ENCODE data around the gene KRT14. TPM values are rescaled to one million over a fixed set of nuclear protein-coding genes. Genes with fewer than 3 reads are reported as not detected.

The KRT14 gene
- total RNA-seq, 2 donors from 2014 or later: not detected

GRCh38 chr17:41567317-41567716 is 19.4 kb downstream of the KRT14 start:
- peak overlapping the region; percentile 71 to 80 for H3K27ac Mint-ChIP-seq
- no peak for DNase-seq (ENCODE audit: low spot score)

GRCh38 chr17:41565338-41565737 is 21.4 kb downstream of the KRT14 start:
- no peak for ATAC-seq
- DNase-seq (ENCODE audit: low spot score): no peak
- H3K27me3 Mint-ChIP-seq: peaks cover 13 to 14% of the 10 kb centered on the region in 2 donors
- peaks cover 6% of the 10 kb centered on the region for H3K9me3 Mint-ChIP-seq
- peaks cover 0 to 14% of the 10 kb centered on the region in 2 donors for H3K4me1 Mint-ChIP-seq (ENCODE audit: low read depth in 2 of 2)
- no peak overlapping the region for H3K4me3 Mint-ChIP-seq
- no peak overlapping the region for H3K27ac Mint-ChIP-seq
- H3K36me3 Mint-ChIP-seq: no peaks in the 10 kb centered on the region

More at GRCh38 chr17:41567317-41567716, 19.4 kb downstream of the KRT14 start:
- H3K4me3 Mint-ChIP-seq: no peak overlapping the region
- H3K9me3 Mint-ChIP-seq: peaks cover 6% of the 10 kb centered on the region
- H3K27me3 Mint-ChIP-seq: peaks cover 12 to 26% of the 10 kb centered on the region in 2 donors
- peak in 1 of 2 donors; percentile 25 for ATAC-seq
- H3K4me1 Mint-ChIP-seq (ENCODE audit: low read depth in 2 of 2): peaks cover 0 to 14% of the 10 kb centered on the region in 2 donors
- H3K36me3 Mint-ChIP-seq: no peaks in the 10 kb centered on the region

GRCh38 chr17:41563607-41564170 is 23.0 kb downstream of the KRT14 start:
- Mint-ChIP-seq H3K27ac (no peak overlapping the region), H3K4me1 (ENCODE audit: low read depth in 2 of 2) (peaks cover 0 to 14% of the 10 kb centered on the region in 2 donors), H3K4me3 (no peak overlapping the region)

GRCh38 chr17:41561554-41561953 is 25.1 kb downstream of the KRT14 start:
- Mint-ChIP-seq H3K4me1 (ENCODE audit: low read depth in 2 of 2) (peaks cover 0 to 3% of the 10 kb centered on the region in 2 donors), H3K36me3 (no peaks in the 10 kb centered on the region), H3K27me3 (peaks cover 23 to 27% of the 10 kb centered on the region in 2 donors), H3K9me3 (no peaks in the 10 kb centered on the region), H3K27ac (no peak overlapping the region), H3K4me3 (no peak overlapping the region)
- DNase-seq (ENCODE audit: low spot score) (no peak), ATAC-seq (no peak)

More at GRCh38 chr17:41563607-41564170, 23.0 kb downstream of the KRT14 start:
- DNase-seq (ENCODE audit: low spot score) (no peak), ATAC-seq (no peak)
- Mint-ChIP-seq H3K9me3 (peaks cover 6% of the 10 kb centered on the region), H3K36me3 (no peaks in the 10 kb centered on the region), H3K27me3 (peaks cover 13 to 14% of the 10 kb centered on the region in 2 donors)

- ATAC-seq: no peak
- Mint-ChIP-seq H3K4me3 (no peak overlapping the region), H3K4me1 (ENCODE audit: low read depth in 2 of 2) (no peaks in the 10 kb centered on the region), H3K27ac (no peak overlapping the region), H3K27me3 (peaks cover 23 to 27% of the 10 kb centered on the region in 2 donors), H3K9me3 (no peaks in the 10 kb centered on the region), H3K36me3 (no peaks in the 10 kb centered on the region)
- no peak for DNase-seq (ENCODE audit: low spot score)
Observed at GRCh38 chr17:41559548-41559947, 27.1 kb downstream of the KRT14 start.

- ATAC-seq (no peak), DNase-seq (ENCODE audit: low spot score) (no peak)
- no peaks in the 10 kb centered on the region for H3K9me3 Mint-ChIP-seq
- H3K27me3 Mint-ChIP-seq: peaks cover 24 to 29% of the 10 kb centered on the region in 2 donors
- no peak overlapping the region for H3K27ac Mint-ChIP-seq
- H3K4me1 Mint-ChIP-seq (ENCODE audit: low read depth in 2 of 2): peaks cover 0 to 3% of the 10 kb centered on the region in 2 donors
- no peaks in the 10 kb centered on the region for H3K36me3 Mint-ChIP-seq
- no peak overlapping the region for H3K4me3 Mint-ChIP-seq
Observed at GRCh38 chr17:41556931-41557330, 29.8 kb downstream of the KRT14 start.

GRCh38 chr17:41556306-41556705 is 30.4 kb downstream of the KRT14 start:
- DNase-seq (ENCODE audit: low spot score): no peak
- Mint-ChIP-seq H3K4me1 (ENCODE audit: low read depth in 2 of 2) (peaks cover 0 to 3% of the 10 kb centered on the region in 2 donors), H3K4me3 (no peak overlapping the region), H3K9me3 (no peaks in the 10 kb centered on the region), H3K27ac (no peak overlapping the region), H3K27me3 (peaks cover 24 to 27% of the 10 kb centered on the region in 2 donors), H3K36me3 (no peaks in the 10 kb centered on the region)
- ATAC-seq: no peak

- H3K9me3 Mint-ChIP-seq: no peaks in the 10 kb centered on the region
- H3K27me3 Mint-ChIP-seq: peaks cover 24% of the 10 kb centered on the region in 2 donors
- no peak for DNase-seq (ENCODE audit: low spot score)
- H3K4me1 Mint-ChIP-seq (ENCODE audit: low read depth in 2 of 2): peaks cover 0 to 3% of the 10 kb centered on the region in 2 donors
- no peak for ATAC-seq
- H3K36me3 Mint-ChIP-seq: no peaks in the 10 kb centered on the region
- no peak overlapping the region for H3K4me3 Mint-ChIP-seq
- no peak overlapping the region for H3K27ac Mint-ChIP-seq
Observed at GRCh38 chr17:41555105-41555887, 31.4 kb downstream of the KRT14 start.

- Mint-ChIP-seq H3K27me3 (peaks cover 24 to 27% of the 10 kb centered on the region in 2 donors), H3K9me3 (no peaks in the 10 kb centered on the region), H3K4me3 (no peak overlapping the region), H3K27ac (no peak overlapping the region), H3K36me3 (no peaks in the 10 kb centered on the region), H3K4me1 (ENCODE audit: low read depth in 2 of 2) (peaks cover 4 to 6% of the 10 kb centered on the region in 2 donors)
- DNase-seq (ENCODE audit: low spot score) (no peak), ATAC-seq (no peak)
Observed at GRCh38 chr17:41553987-41554680, 32.6 kb downstream of the KRT14 start.

- DNase-seq (ENCODE audit: low spot score) (no peak), ATAC-seq (no peak)
- Mint-ChIP-seq H3K9me3 (no peaks in the 10 kb centered on the region), H3K4me1 (ENCODE audit: low read depth in 2 of 2) (peaks cover 8 to 12% of the 10 kb centered on the region in 2 donors), H3K4me3 (no peak overlapping the region), H3K27me3 (peaks cover 15 to 22% of the 10 kb centered on the region in 2 donors), H3K27ac (no peak overlapping the region), H3K36me3 (no peaks in the 10 kb centered on the region)
Observed at GRCh38 chr17:41553176-41553575, 33.5 kb downstream of the KRT14 start.

- ATAC-seq: no peak
- H3K4me3 Mint-ChIP-seq: no peak overlapping the region
- H3K27me3 Mint-ChIP-seq: peaks cover 9 to 25% of the 10 kb centered on the region in 2 donors
- H3K27ac Mint-ChIP-seq: no peak overlapping the region
- no peaks in the 10 kb centered on the region for H3K9me3 Mint-ChIP-seq
- no peak for DNase-seq (ENCODE audit: low spot score)
- H3K4me1 Mint-ChIP-seq (ENCODE audit: low read depth in 2 of 2): peaks cover 8 to 17% of the 10 kb centered on the region in 2 donors
- H3K36me3 Mint-ChIP-seq: no peaks in the 10 kb centered on the region
Observed at GRCh38 chr17:41552455-41552854, 34.2 kb downstream of the KRT14 start.

- Mint-ChIP-seq H3K9me3 (no peaks in the 10 kb centered on the region), H3K4me3 (no peak overlapping the region), H3K4me1 (ENCODE audit: low read depth in 2 of 2) (peaks cover 8 to 17% of the 10 kb centered on the region in 2 donors), H3K36me3 (no peaks in the 10 kb centered on the region), H3K27me3 (peaks cover 8 to 25% of the 10 kb centered on the region in 2 donors), H3K27ac (no peak overlapping the region)
- no peak for DNase-seq (ENCODE audit: low spot score)
- ATAC-seq: no peak
Observed at GRCh38 chr17:41551365-41551764, 35.3 kb downstream of the KRT14 start.

- H3K27me3 Mint-ChIP-seq: peaks cover 8 to 25% of the 10 kb centered on the region in 2 donors
- no peaks in the 10 kb centered on the region for H3K36me3 Mint-ChIP-seq
- no peaks in the 10 kb centered on the region for H3K9me3 Mint-ChIP-seq
- no peak for ATAC-seq
- DNase-seq (ENCODE audit: low spot score): no peak
- H3K4me1 Mint-ChIP-seq (ENCODE audit: low read depth in 2 of 2): peaks cover 8 to 17% of the 10 kb centered on the region in 2 donors
- H3K4me3 Mint-ChIP-seq: no peak overlapping the region
- no peak overlapping the region for H3K27ac Mint-ChIP-seq
Observed at GRCh38 chr17:41549596-41550039, 37.1 kb downstream of the KRT14 start.
